ENCODE data around the gene EIF2B2. TPM values are rescaled to one million over a fixed set of nuclear protein-coding genes. Genes with fewer than 3 reads are reported as not detected.

Gene EIF2B2
- total RNA-seq: 41.9 and 52.5 TPM in 2 replicates

GRCh38 chr14:75002392-75003249 lies at the start of gene EIF2B2:
TSS of gene EIF2B2 (plus strand) at chr14:75002921. CDS start at chr14:75002991, 70 bp downstream.

GRCh38 chr14:74955229-74956026 lies 47.3 kb upstream of the EIF2B2 start, which contains the start of gene PGF:
TSS of gene PGF (minus strand) at chr14:74955597. CDS start at chr14:74955242, 355 bp downstream.

GRCh38 chr14:75050852-75051555 lies 48.3 kb downstream of the EIF2B2 start, which contains the start of gene MLH3:
TSS of gene MLH3 (minus strand) at chr14:75051467. CDS start at chr14:75049655, 1,812 bp downstream.

Other genes with a start within 250 kb of the EIF2B2 start
- 41.1 and 45.9 TPM in 2 replicates for gene YLPM1, start 239.6 kb upstream of the EIF2B2 start, total RNA-seq
- not detected in 2 replicates for gene PROX2, start 126.8 kb upstream of the EIF2B2 start, total RNA-seq
- gene DLST, start 121.0 kb upstream of the EIF2B2 start, total RNA-seq: 76.6 and 78.0 TPM in 2 replicates
- gene RPS6KL1, start 79.7 kb upstream of the EIF2B2 start, total RNA-seq: 0.13 and 0.43 TPM in 2 replicates
- gene PGF, start 47.3 kb upstream of the EIF2B2 start, total RNA-seq: 9.7 and 27.8 TPM in 2 replicates
- gene MLH3, start 48.5 kb downstream of the EIF2B2 start, total RNA-seq: 22.0 and 26.3 TPM in 2 replicates
- 4.7 and 5.8 TPM in 2 replicates for gene ACYP1, start 61.1 kb downstream of the EIF2B2 start, total RNA-seq
- 0.69 and 0.85 TPM in 2 replicates for gene ZC2HC1C, start 66.7 kb downstream of the EIF2B2 start, total RNA-seq
- gene NEK9, start 124.1 kb downstream of the EIF2B2 start, total RNA-seq: 102 and 103 TPM in 2 replicates
- 552 and 732 TPM in 2 replicates for gene TMED10, start 173.7 kb downstream of the EIF2B2 start, total RNA-seq